NCI-H187 (cell line): Measurements from ENCODE around the gene TAF3.

Source experiments
- DNase-seq, 2 experiments: peaks; one replicate each; lab custom pipeline; 2025; lab: John Stamatoyannopoulos, UW

TAF3 gene

DNA sequence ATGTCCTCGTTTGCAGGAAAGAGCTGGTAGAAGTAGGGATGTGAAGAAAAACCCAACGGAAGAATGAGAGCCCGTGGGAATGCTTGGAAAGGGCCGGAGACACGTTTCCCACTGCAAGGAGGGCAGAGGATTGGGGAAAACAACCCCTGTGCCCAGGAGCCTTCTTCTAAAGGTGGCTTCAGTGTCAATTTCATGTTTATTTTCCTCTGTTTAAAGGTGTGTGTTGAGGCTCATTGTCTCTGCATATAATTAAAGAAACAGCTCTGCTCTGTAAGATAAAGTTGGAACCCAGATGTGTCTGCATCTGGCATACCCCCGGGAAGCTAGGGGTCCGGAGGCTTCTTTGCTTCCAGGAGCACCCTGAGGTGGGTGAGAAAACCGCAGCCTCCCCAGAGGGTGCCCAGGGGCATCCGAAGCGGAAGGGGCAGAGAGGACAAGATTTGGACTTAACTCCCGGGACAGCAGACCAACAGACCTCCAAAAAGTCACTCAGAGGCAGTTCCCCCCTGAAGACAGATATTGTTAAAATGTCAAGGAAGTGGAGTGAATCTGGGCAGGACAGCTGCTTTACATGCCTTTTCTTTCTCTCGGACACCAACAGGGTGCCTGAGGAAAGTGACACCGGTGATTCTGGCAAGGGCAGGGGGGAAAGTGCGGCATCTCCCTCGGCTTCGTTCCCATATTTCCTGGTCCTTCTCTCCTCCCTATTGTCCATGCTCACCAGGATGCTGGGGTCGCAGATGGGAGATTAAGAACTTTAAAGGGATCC lies 227.6 kb downstream of the TAF3 start:
- DNase-seq, result no peak

GRCh38 chr10:8047452-8048280 lies 229.4 kb downstream of the TAF3 start:
- no peak for DNase-seq

- DNase-seq, result no peak
Observed at GRCh38 chr10:8048281-8049008, 230.1 kb downstream of the TAF3 start.

DNA sequence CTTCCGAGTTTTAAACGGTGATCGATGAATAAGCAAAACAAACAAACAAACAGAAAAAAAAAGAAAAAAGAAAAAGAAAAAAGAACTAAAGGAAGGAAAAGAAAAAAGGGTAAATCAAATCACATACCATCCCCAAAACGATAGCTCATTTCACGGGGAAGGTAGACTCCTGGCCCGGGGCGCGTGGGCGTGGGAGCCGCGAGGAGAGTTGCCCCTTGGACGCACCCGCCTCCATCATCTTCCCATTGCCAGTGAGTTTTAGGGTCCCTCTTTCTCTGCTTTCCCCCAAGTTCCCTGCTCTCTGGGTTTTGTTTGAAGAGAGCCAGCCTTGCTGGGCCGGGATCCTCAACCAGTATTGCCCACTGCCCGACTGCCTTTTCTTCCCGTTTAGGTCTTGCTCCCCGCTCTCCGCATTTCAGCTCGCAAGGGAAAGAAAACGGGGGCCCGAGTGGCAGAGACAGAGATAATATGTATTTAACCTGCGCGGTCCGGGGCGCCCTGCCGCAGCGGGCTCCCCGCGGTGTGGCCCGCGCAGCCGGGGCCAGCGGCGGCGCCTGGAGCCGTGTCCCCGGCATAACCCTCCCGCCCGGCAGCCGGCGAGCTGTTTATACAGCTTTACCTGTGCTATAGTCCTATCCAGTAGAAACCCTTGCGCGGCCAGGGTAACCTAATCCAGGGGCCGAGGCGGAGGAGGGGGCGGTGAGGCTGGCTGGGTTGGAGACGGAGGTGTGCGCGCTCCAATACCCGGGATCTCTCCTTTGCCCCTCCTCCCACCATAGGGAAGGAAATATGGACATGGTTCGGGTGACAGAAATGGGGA lies 230.9 kb downstream of the TAF3 start:
- no peak for DNase-seq

GRCh38 chr10:8049865-8050555 lies 231.7 kb downstream of the TAF3 start:
- no peak for DNase-seq

DNA sequence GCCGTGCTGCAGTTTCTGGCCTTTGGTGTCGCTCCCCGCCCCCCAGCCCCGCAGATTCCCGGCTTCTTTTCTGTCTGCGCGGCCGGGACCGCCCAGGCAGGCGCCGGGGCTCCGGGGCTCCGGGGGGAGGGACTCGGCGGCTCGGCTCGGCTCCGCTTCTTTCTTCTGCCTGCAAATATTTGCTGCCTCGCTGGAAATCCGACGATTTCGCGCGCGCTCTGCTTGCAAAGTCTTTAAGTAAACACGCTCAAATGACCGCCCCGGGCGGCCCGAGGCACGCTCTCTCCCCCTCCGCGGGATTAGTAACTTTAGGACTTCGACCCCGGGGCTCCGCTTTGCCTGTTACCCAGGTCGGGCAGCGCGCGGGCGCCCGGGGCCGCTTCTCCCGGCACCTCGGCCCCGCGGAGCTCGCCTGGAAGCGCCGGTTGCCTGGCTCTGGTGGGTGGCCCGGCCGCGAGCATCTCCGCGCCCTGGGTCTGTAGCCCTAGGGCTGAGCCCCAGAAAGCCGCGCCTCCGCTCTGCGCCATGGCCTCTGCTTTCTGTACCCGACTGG lies 232.3 kb downstream of the TAF3 start:
- no peak for DNase-seq

GRCh38 chr10:8051109-8051821 lies 233.0 kb downstream of the TAF3 start:
- no peak for DNase-seq

DNA sequence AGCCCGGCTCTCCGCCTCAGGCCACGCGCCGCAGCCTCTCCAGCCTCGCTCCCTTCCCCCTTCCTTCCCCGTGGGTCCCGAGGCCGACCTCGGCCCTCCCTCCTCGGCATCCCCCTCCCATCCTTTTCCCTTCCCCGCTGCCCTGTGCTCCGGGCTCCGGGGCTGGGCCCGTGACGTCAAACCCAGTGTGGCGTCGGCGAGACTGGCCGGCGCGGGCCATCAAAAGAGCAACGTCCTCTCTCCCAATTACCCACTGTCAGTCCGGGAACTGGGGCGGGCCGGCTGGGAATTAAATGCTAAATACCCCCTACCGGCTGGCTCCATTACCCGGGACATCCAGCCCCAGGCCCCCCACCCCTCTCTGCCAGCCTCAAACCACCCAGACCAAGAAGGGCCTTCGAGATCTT lies 233.5 kb downstream of the TAF3 start:
- no peak for DNase-seq

- DNase-seq, result no peak
Observed at GRCh38 chr10:8052341-8052955, 234.1 kb downstream of the TAF3 start.

DNA sequence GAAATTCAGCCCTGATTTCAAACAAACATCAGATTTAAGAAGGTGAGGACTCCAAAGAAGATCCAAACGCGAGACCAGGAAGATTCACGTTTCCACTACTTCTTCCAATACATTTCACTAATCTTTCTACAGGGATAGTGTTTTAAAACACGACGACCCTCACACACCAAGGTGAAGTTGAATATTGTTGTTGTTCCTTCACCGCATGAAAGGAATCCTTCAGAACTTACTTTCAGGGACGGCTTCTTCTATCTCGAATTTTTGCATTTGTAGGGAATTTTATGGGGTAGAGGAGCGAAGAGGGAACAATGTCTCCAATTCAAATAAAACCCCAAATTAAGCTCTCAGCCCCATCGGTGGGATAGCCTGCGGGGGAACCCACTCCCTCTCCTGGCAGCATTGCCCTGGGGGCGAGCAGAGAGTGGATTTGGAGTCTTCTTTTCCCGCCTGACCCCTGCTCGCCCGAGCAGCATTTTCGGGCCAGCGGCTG lies 234.7 kb downstream of the TAF3 start:
- no peak for DNase-seq

GRCh38 chr10:8053446-8054243 lies 235.3 kb downstream of the TAF3 start:
- DNase-seq, result no peak

DNA sequence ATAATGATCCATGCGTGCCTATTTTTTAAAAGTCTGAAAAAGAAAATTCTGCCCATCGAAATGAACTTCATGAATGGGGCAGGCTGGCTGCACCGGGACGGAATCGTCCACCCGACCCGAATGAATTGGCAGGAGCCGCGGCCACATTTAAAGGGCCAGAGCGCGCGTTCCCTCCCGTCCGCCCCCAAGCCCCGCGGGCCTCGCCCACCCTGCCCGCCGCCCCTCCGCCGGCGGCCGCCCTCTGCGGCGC lies 235.9 kb downstream of the TAF3 start:
- DNase-seq, result no peak

GRCh38 chr10:8054494-8055407 lies 236.4 kb downstream of the TAF3 start, which contains the start of gene GATA3:
GATA3 (plus strand) TSS chr10:8054688; CDS start chr10:8055656, 968 bp downstream.
- DNase-seq, result no peak

- DNase-seq, result no peak
Observed at GRCh38 chr10:8055420-8056349, 237.4 kb downstream of the TAF3 start.

DNA sequence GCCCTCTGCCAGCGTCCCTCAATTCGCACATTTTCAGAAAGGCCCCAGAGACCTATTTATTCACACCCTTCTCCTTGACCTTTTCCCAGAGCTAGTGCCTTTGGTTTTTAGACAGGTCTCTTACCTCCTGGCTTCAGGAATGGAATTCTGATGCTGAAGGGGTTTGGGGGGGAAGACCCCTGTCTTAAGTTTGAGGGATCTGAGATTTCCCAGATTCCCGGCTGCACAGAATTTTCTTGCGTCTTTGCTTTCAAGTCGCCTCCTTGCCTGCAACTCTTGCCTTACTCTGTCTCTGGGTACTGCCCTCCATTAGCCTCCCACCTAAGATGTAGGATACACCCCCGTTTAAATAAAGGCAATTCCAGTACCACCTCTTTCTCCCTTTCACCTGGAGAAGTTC lies 238.1 kb downstream of the TAF3 start:
- DNase-seq, result no peak

GRCh38 chr10:8056871-8057331 lies 238.6 kb downstream of the TAF3 start:
- no peak for DNase-seq
